ENCODE results near the gene ADAM19. TPM values are rescaled to one million over a fixed set of nuclear protein-coding genes. Genes with fewer than 3 reads are reported as not detected.

Gene ADAM19
- total and polyA plus RNA-seq, 2 of the 4 experiments (the other 2 are of a cell fraction), result 35.5 to 49.2 TPM

DNA sequence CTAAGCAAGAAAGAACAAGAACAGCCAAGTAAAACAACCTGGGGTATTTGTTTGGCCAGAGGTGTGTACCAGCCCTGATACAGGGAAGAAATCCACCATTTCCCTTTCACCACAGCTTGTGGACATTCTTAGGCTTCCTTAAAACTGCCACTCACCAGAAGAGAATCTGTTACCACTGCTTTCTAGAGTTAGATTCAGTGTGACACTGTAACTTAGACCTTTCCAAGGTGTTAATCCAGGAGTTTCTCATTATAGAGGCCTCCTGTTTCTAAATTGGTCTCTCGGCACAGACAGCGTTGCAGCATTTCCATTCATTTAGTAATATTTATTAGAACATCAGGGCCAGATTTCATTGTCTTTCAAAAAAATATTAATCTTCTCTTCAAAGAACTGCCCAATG lies 60.6 kb downstream of the ADAM19 start:
- WGBS, 2 experiments (ENCODE audit: extremely low coverage in 2 of 2, insufficient read length in 1 of 2), result no CpG with 5 or more reads among the region's 2 CpGs
- H3K9me1 ChIP-seq (ENCODE audit: insufficient read depth, low read length), result peaks cover 19% of the 10 kb centered on the region
- no peak overlapping the region for H4K8ac ChIP-seq (ENCODE audit: low read depth in 2 of 2, low read length in 2 of 2)
- TF ChIP-seq CHD1 (IDR thresholded peaks at IDR 0.05; ENCODE audit: low read depth, low read length), result no peak
- TF ChIP-seq POLR2A (IDR thresholded peaks at IDR 0.05; ENCODE audit: low read depth, low read length), result no peak
- TF ChIP-seq NFE2L2 (IDR thresholded peaks at IDR 0.05; ENCODE audit: low read depth, low read length), result no peak
- TF ChIP-seq BHLHE40 (IDR thresholded peaks at IDR 0.05; ENCODE audit: low read depth, low read length), result no peak
- no peak for TF ChIP-seq MXI1 (IDR thresholded peaks at IDR 0.05; ENCODE audit: borderline replicate concordance, low read depth, low read length)
- no peak for TF ChIP-seq RAD21 (IDR thresholded peaks at IDR 0.05; ENCODE audit: low read length)
- no peak for TF ChIP-seq MAFK (IDR thresholded peaks at IDR 0.05; ENCODE audit: low read depth, low read length)
- TF ChIP-seq, protein P1, sequence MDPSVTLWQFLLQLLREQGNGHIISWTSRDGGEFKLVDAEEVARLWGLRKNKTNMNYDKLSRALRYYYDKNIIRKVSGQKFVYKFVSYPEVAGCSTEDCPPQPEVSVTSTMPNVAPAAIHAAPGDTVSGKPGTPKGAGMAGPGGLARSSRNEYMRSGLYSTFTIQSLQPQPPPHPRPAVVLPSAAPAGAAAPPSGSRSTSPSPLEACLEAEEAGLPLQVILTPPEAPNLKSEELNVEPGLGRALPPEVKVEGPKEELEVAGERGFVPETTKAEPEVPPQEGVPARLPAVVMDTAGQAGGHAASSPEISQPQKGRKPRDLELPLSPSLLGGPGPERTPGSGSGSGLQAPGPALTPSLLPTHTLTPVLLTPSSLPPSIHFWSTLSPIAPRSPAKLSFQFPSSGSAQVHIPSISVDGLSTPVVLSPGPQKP (IDR thresholded peaks at IDR 0.05; ENCODE audit: borderline replicate concordance, low read depth, low read length), result no peak
- TF ChIP-seq RFX5 (IDR thresholded peaks at IDR 0.05; ENCODE audit: low read depth, low read length), result no peak
- TF ChIP-seq, protein P2, sequence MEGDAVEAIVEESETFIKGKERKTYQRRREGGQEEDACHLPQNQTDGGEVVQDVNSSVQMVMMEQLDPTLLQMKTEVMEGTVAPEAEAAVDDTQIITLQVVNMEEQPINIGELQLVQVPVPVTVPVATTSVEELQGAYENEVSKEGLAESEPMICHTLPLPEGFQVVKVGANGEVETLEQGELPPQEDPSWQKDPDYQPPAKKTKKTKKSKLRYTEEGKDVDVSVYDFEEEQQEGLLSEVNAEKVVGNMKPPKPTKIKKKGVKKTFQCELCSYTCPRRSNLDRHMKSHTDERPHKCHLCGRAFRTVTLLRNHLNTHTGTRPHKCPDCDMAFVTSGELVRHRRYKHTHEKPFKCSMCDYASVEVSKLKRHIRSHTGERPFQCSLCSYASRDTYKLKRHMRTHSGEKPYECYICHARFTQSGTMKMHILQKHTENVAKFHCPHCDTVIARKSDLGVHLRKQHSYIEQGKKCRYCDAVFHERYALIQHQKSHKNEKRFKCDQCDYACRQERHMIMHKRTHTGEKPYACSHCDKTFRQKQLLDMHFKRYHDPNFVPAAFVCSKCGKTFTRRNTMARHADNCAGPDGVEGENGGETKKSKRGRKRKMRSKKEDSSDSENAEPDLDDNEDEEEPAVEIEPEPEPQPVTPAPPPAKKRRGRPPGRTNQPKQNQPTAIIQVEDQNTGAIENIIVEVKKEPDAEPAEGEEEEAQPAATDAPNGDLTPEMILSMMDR (conservative IDR thresholded peaks at IDR 0.05; ENCODE audit: low read depth, low read length), result no peak
- no peak for TF ChIP-seq RCOR1 (IDR thresholded peaks at IDR 0.05; ENCODE audit: insufficient replicate concordance, low read length)
- no peak for TF ChIP-seq FOS (IDR thresholded peaks at IDR 0.05; ENCODE audit: low read depth, low read length)
- BruUV-seq (replicated peaks), result no TSS peak
- peak overlapping the region; percentile 16; the same call in 1 of the 2 replicates for H2BK120ac ChIP-seq (ENCODE audit: low read depth, low read length)
- no peak overlapping the region for H3K56ac ChIP-seq (ENCODE audit: extremely low read depth, insufficient read depth, low read length)
- H2AK9ac ChIP-seq (replicated peaks; ENCODE audit: low read depth, low read length, poor library complexity), result no peak overlapping the region
- H3K27ac ChIP-seq (ENCODE audit: insufficient read depth, low read length), result no peak overlapping the region
- intact Hi-C loops (cut with micrococcal nuclease), result loop anchor here (5.0 kb wide), 1 partner anchor 217 kb away; the partner anchor contains the start of gene THG1L
- no peak overlapping the region for H3K23ac ChIP-seq (ENCODE audit: low read depth, low read length)
- H3K4ac ChIP-seq (ENCODE audit: low read depth, low read length), result no peak overlapping the region
- no peak overlapping the region for H2AFZ ChIP-seq (replicated peaks; ENCODE audit: low read length, poor library complexity)
- in situ Hi-C loops (cut with MboI; ENCODE audit: low sequenced_read_pairs), result no loop called here
- no peak overlapping the region for H2AK5ac ChIP-seq (ENCODE audit: low read depth, low read length)
- dilution Hi-C loops (cut with HindIII; ENCODE audit: low sequenced_read_pairs, unreplicated experiment), result no loop called here
- H2BK15ac ChIP-seq (ENCODE audit: low read depth, low read length), result no peak overlapping the region
- peaks cover 29 to 68% of the 10 kb centered on the region in 2 experiments for H3K79me1 ChIP-seq (ENCODE audit: low read depth in 1 of 2, low read length in 2 of 2)
- DNase-seq (no peak), ATAC-seq (ENCODE audit: low read depth) (no peak)
- H4K20me1 ChIP-seq (ENCODE audit: insufficient read depth, low read length), result peaks cover 9% of the 10 kb centered on the region
- H3K27me3 ChIP-seq (ENCODE audit: control insufficient read depth, insufficient read depth, low read length), result no peaks in the 10 kb centered on the region
- no peak overlapping the region for H3K4me3 ChIP-seq (ENCODE audit: insufficient read depth, low read depth, low read length)
- no peak overlapping the region for H3K18ac ChIP-seq (ENCODE audit: low read depth, low read length)
- H3K4me2 ChIP-seq (ENCODE audit: low read depth, low read length), result no peak overlapping the region
- H4K5ac ChIP-seq (ENCODE audit: low read depth, low read length), result no peak overlapping the region
- peaks cover 18% of the 10 kb centered on the region for H3K36me3 ChIP-seq (ENCODE audit: control insufficient read depth, insufficient read depth, low read length)
- no peak overlapping the region for H2BK20ac ChIP-seq (ENCODE audit: low read depth, low read length)
- ChIA-PET POLR2A (ENCODE audit: unreplicated experiment) (no interaction called here), CTCF (no interaction called here)
- H4K91ac ChIP-seq (ENCODE audit: insufficient read depth, low read depth, low read length), result no peak overlapping the region
- no peak overlapping the region for H2BK5ac ChIP-seq (ENCODE audit: low read depth, low read length, poor library complexity, severe bottlenecking)
- no peak overlapping the region for H3K14ac ChIP-seq (replicated peaks; ENCODE audit: low read depth, low read length)
- H3K9me3 ChIP-seq (ENCODE audit: control insufficient read depth, insufficient read depth, low read length), result no peaks in the 10 kb centered on the region
- no peak overlapping the region for H3K9ac ChIP-seq (ENCODE audit: low read depth, low read length)
- peaks cover 20% of the 10 kb centered on the region for H3K4me1 ChIP-seq (ENCODE audit: control insufficient read depth, insufficient read depth, low read length)
